HG03521 (cell line): ENCODE measurements around the gene CRYBA2.

Experiments
- ATAC-seq: cut with Tn5 transposase; IDR thresholded peaks from one replicate; pipeline ENCODE4 v1.9.1; 2021; ENCODE audit warnings: mild to moderate bottlenecking, moderate library complexity; ENCODE audit not compliant: unreplicated experiment

CRYBA2 gene

GRCh38 chr2:218999881-219000568, 6.8 kb upstream of the CRYBA2 start:
- ATAC-seq = no peak

DNA sequence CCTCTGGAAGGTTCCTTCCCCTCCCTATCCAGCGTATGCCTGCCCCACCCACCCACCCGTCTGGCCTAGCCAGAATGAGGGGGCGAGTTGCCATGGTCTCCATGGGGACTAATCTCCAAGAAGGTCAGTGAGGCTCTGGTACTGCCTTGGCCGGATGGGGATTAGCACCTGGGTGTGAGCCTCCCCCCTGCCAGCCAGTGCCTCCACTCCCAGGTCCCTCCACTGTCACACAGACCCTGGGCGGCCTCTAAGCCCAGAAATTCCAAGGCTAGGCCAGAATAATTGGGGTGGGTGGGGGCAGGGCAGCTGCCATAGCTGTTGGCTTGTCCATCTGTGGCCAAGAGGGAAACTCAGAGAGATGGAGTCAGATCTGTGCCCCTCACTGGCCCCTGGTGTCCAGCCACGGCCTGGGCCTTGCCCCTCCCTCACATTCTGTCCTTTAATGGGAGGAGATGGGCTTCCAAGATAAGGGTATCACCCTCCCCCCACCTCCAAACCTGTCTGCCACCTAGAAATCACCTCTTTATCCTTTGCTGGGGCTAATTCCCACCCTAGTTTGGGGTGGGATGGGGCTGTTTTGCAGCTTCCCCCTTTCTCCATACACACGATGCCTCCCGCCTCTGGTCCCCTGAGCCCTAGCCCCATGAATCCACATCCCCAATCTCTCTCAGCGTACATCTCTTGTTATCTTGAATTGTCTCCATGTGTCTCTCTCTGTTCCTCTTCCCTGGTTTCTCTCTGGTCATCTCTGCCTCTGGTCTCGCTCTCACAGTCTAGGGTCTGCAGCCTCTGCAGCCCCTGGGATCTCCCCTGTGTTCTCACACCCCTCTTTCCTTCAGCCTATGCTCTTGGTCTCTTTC, 6.0 kb upstream of the CRYBA2 start:
- no peak for ATAC-seq

- no peak for ATAC-seq
Measured at GRCh38 chr2:218998414-218999002, 5.3 kb upstream of the CRYBA2 start.

GRCh38 chr2:218997731-218998130, 4.5 kb upstream of the CRYBA2 start:
- no peak for ATAC-seq

GRCh38 chr2:218996937-218997336, 3.7 kb upstream of the CRYBA2 start:
- no peak for ATAC-seq

DNA sequence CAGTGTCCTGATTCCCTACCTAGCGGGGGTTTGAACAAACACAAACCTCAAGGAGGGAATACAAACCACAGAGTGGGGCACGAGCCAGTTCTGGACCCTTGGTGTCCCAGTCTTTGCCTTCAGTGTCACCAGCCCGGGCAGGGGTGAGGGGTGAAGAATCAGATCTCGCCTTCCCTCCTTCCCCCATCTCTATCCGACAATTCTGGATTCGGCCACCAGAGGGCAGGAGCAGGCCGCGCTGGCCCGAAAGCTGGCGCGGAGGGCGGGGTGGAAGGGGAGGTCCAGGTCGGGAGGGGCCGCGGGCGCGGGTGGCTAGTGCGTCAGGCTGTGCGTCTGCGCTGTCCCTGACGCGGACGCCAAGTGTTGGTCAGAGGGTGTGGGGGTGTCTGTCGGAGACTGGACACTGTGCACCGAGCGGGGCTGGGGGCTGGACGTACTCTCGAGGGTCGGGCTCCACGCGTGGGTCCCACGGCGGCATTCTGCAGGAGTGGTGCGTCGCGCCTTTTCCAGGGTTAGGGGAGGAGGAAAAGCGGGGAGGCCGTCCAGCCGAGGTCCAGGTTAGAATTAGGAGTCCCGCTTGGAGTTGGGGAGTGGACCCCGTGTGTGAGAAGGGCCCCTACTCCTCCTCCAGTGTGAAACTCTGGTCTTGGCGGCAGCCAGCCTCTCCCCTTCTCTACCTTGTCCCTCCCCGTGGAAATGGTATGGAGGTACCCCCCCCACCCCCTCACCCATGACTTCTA, 2.9 kb upstream of the CRYBA2 start:
- ATAC-seq = no peak

DNA sequence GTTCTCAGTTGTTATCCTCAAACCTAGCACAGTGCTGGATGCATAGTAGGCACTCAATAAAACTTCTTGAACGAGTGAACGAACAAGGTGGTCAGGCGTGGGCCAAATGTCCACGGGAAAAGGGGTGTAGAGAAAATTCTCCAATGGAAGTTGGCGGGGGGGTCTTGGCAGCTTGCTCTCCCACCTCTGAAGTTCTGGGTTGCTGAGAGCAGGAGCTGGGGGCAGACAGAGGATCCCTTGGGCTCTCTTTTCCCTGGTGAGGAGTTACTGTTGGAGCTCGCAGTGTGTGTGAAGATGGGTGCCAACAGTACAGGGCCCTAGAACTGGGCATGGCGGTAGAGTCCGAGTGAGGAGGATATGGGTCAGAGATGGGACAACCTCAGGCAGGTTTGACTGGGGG, 2.3 kb upstream of the CRYBA2 start:
- no peak for ATAC-seq

GRCh38 chr2:218992703-218993344, 398 bp downstream of the CRYBA2 start:
- no peak for ATAC-seq

- no peak for ATAC-seq
Measured at GRCh38 chr2:218992196-218992595, 1.0 kb downstream of the CRYBA2 start.

GRCh38 chr2:218991674-218992168, 1.5 kb downstream of the CRYBA2 start:
- no peak for ATAC-seq

GRCh38 chr2:218990612-218991011, 2.6 kb downstream of the CRYBA2 start:
- ATAC-seq = no peak

DNA sequence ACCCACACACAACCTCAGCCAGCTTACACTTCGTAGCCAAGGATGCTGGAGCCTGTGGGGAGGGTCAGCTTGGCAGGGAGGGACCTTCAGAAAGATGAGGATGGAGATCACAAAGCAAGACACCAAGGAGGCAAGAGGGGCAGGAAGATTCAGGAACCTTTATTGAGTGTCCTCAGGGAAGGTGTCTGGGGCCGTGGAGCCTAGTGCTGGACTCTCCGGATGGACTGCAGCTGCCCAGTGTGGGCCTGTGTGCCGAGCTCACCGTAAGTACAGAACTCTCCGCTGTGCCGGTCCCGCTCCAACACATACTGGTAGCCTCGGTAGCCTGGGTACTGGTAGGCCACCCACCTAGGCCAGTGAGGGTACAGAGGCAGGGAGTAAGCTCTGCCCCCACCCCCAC, 3.2 kb downstream of the CRYBA2 start:
- ATAC-seq = no peak

- no peak for ATAC-seq
Measured at GRCh38 chr2:218988650-218989049, 4.6 kb downstream of the CRYBA2 start.

DNA sequence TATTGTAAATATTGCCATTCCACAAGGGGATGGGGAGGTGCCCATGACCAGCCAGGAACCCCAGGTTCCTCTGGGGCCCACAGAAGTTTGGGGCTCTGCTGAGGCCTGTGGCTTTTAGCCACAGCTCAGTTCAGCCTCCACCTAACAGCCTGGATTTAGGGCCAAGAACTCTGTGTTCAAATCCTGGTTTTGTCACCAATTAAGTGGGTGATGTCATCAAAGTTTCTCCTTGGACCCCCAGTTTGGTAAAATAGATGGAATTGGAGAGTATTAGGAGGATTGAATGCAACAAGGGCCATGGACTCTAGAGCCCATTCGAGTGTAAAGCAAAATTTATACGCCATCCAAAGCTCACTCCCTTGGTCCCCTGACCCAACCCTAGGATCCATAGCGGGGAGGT, 5.1 kb downstream of the CRYBA2 start:
- ATAC-seq = no peak

GRCh38 chr2:218986148-218986761, 7.0 kb downstream of the CRYBA2 start:
- ATAC-seq = no peak

DNA sequence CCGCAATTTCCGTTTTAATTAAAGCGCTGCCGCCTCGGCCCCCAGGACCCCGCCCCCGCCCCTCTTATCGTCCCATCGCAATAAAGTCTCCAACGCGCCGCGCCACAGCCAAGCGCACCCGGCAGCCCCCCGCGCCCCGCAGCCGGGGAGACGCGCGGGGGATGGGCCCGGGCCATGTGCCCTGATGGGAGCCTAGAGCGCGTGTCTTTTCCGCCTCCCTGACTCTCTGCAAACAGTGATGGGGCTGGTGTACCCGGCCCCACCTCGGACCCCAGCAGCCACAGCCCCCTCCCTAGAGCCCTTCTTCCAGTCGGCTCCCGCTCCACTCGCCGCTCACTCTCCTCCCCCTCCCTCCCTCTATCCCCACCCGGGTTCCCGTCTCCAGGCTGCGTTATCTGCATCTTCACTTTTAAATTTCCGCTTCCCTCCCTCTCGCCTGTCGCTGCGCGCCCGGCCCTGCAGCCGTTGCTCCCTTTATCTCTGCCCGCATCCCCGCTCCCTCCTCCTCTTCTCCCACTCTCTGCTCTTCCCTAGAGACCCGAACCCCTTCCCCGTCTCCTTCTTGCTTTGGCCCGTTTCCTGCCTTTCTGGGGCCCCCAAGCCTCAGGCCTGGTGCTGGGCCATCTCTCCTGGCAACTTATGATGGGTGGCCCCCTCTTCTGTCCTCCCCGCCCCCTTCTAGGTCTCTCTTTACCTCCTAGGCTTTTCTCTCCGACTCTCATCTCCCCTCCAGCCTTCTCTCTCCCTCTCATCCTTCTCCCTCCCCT, 7.7 kb downstream of the CRYBA2 start:
- ATAC-seq = no peak

GRCh38 chr2:218985021-218985324, 8.2 kb downstream of the CRYBA2 start, which contains the start of gene FEV:
TSS of gene FEV (minus strand) at chr2:218985184. CDS start at chr2:218985075, 109 bp downstream.
- ATAC-seq = no peak

DNA sequence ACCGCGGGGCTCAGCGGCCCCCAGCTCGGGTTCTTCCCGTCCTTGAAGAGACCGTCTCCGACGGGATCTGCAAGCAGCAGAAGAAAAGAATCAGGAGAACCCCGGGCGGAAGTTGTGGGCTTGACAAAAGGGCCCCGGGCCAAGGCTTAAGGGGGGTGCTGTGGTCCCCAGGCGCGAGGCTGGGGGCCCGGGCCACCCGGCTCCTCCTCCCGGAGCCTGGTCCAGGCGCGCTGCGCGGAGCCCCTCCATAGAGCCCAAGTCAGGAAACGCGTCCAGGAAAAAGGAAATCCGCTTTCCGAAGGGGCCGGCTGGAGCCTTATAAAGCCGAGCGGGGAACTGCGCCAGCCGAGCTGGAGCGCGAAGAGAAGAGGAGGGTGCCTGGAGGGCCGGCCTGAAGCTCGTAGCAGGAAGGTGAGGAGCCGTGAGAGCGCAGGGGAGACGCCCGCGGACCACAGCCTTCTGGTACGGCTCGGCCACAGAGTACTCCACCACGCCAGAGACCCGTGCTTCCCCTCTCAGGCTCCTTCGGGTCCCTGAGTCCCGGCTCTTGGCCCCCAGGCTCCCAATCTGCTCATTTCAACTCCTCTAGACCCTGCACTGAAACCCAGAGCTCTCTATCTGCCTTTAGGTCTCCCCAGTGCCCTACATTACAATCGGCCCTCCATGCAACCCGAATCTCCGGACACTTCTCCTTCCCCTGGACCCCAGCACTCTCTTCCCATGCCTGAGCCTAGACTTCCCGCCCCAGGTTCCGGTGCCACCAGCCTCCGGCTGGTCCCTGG, 8.8 kb downstream of the CRYBA2 start:
- ATAC-seq = no peak

- no peak for ATAC-seq
Measured at GRCh38 chr2:218983934-218984238, 9.3 kb downstream of the CRYBA2 start.
